HG02571 (cell line): ENCODE data around the gene SLC6A6.

ENCODE experiments used
- ATAC-seq: cut with Tn5 transposase; IDR thresholded peaks from one replicate; pipeline ENCODE4 v1.9.1; 2021; ENCODE audit warnings: mild to moderate bottlenecking, moderate library complexity; ENCODE audit not compliant: unreplicated experiment

Gene SLC6A6

DNA sequence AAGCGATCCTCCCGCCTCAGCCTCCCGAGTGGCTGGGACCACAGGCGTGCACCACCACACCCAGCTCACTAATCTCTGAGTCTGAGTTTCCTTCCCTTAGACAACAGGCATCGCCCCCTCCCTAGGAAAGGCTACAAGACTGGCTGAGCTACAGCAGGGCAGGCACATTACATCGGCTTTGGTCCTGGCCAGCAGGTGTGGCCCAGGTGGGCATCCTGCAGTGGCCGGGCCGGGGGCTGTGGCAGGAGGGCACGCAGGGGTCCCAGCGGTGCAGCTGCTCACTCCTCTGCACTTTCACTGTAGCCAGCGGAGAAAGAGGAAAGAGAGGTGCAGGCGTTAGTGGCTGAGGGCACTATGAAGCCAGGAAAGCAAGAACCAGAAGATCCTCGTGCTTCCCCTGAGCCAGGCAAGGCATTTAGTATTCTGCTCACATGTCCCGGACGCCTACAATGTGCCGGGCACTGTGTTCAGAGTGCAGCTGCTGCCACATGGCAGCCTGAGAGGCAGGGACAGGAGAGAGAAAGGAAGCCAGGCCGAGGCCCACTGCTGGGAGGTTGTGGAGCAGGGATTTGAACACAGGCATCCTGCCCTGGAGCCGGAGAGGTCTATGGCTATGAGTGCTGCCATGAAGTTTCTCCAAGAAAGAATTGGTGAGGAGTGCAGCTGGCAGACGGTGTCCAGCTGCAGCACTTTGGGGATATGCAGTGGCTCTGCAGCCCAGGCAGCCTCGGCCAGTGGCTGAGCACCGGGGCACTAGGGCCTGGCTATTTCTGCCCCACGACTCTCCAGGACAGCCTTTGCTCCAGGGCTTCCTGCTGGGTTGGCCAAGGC lies 115.4 kb downstream of the SLC6A6 start:
- no peak for ATAC-seq

DNA sequence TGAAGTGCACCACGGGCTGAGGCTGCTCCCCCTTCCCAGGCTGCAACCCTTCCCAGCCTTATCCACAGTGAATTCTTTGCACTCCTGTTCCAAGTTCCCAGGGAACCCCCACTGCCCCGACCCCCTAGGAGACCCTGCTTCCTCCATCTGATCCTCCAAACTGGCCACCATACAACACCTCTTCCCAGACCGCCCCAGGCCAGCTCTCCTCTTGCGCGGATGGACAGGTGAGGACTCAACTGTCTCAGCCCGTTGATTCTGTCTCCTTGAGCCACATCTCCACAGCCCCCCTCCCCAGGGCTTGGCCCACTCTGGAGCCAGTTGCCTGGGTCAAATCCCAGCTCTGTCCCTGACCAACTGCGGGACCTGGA lies 116.0 kb downstream of the SLC6A6 start:
- no peak for ATAC-seq

DNA sequence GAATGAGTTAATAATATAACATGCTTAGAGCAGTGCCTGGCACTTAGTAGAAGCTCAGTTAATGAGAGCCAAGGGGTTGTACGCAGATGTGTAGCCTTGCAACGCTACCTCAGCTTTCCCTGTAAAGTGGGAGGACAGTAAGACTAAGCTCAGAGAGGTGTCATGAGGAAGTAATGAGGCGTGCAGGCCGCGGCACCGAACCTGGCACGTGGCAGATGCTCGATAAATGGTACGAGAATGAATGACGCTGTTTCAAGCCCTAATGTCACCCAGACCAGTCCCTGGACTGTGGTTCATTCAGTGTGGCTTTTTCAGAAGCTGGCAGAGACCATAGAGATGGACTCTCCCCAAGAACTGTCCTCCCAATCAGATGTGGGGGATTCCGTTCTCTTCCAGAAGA lies 116.5 kb downstream of the SLC6A6 start:
- ATAC-seq, result no peak

DNA sequence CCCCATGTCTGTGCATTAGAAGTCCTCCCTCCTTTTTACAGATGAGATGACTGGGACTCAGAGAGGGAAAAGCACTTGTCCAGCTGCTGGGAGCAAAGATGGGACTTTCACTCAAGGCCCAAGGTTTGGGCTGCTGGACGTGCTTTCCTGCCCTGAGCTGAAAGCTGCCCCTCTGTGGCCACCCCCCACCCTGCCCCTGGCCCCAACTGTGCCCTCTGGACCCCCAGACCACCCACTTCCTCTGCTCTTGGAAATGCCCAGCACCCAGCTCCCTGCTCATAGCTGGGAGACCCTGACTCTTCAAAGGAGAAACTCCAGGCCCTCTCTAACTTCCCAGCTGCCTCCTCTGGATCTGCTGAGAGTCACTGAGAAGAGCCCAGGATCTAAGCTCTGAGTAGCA lies 117.0 kb downstream of the SLC6A6 start:
- ATAC-seq, result no peak

DNA sequence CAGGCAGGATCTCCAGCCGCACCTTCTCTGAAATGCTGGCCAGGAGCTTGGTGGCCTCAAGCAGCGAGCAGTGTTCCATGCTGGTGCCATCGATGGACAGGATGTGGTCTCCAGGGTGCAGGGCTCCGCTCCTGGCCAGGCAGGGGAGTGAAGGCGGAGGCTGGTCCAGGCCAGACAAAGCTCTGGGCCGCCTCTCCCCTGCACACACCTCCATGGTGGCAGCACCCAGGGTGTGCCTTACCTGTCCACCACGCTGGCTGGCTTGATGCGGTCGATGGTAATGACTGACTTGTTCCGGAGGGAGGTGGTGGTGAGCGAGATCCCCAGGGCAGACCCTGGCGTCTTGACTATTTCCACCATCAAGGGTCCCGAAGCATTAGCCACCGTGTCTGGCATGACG lies 117.7 kb downstream of the SLC6A6 start:
- no peak for ATAC-seq

DNA sequence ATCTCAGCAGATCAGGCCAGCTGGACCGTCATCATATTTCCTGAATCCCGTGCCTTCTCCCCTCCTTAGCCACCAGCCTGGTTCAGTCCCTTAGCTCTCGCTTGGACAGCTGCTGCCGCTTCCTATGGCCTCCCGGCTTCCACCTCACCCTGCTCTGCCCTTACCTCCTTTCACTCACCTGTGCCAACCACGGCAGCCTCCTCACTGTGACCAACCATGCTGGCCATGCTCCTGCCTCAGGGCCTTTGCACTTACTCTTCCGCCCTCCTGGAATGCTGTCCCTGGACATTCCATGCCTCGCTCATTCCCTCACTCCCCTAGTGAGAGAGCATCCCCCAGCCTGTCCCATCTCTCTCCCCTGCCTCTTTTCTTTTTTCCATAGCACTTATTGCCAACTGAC lies 118.6 kb downstream of the SLC6A6 start:
- no peak for ATAC-seq

DNA sequence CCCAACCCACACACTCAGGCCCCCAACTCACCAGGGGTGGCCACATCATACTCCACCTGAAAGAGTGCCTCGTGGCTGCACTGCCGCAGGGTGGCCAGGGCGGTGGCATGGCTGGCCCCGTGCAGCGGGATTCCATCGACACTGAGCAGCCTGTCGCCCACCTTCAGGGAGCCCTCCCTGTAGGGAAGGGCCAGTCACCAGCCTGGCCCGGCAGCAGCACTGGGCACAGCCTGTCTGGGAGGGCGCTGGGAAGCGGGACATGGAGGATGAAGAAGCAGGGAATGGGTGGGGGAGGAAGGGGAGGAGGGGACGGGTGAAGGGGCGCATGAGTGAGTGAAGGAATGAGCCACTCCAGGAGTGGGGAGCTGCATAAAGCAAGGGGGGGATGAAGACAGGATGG lies 119.2 kb downstream of the SLC6A6 start:
- no peak for ATAC-seq

DNA sequence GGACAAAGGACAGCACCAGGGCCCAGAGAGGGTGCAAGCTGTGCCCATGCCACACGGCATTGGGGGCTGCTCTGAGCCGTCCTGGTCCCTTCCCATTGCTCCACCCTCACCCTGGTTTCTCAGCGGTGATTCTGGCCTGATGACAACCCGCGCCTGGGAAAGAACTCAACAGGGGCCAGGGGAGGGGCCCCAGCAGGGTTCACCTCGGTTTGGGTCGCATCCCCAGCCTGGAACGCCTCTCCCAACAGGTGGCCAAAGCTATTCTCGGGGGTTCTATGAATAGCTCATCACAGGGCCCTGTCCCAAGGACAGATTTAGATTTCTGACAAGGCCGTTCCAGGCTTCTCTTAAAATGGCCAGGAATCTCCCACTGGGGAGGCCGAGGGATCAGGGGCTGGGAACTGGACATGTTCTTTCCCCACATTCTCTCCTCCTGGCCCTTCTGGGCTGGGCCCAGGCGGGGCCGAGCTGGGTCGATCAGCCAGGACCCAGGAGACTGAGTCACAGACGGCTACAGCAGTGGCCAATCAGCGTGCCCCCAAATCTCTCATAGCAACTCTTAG lies 119.8 kb downstream of the SLC6A6 start:
- no peak for ATAC-seq

DNA sequence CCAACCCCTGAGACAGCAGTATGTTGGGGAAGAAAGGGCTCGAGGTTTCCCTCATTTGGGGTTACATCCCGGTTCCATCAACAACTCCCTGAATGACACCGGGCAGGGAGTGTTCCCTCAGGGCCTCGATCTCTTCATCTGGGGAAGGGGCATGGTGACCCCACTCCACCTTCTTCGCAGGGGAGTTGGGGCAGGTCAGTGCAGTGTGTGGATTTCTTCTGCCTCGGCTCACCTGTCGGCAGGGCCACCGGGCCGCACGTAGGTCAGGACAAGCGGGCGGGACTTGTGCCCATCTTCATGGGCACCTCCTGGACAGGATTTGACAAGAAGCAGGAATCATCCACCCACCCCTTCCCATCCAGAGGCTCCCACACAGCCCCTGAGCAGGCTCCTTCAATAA lies 120.4 kb downstream of the SLC6A6 start:
- ATAC-seq, result no peak

DNA sequence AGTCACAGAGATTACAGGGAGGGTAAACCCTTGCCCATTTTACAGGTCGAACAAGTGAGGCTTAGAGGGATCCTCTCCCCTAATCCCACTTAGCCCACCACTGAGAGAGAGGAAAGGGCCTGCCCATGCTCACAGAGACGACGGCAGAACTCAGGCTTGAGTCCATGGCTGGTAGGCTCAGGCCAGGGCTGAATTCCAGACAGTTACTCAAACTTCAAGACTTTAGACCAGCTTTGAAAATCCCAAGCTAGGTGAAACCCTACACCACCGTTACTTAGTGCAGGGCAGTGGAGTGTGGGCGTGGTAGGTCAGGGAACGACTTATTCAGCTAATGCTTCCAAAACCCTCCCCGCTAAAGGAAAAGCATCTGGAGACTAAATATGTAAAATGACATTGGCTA lies 121.4 kb downstream of the SLC6A6 start:
- ATAC-seq, result no peak

DNA sequence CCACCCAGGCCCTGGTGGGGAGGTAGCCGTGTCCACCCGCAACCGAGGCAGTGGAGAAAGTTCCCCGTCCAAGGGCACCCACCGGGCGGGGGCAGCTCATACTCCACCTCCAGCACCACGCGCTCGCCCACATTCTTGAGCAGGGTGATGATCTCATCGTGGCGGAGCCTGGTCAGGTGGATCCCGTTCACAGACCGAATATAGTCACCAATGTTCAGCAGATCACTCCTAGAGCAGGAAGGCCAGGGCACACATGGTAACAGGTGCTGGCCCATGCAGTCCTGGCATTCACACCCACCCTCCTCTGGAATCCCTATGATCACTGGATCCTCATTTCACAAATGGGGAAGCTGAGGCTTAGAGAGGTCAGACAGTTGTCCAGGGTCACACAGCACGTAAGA lies 121.9 kb downstream of the SLC6A6 start:
- no peak for ATAC-seq

DNA sequence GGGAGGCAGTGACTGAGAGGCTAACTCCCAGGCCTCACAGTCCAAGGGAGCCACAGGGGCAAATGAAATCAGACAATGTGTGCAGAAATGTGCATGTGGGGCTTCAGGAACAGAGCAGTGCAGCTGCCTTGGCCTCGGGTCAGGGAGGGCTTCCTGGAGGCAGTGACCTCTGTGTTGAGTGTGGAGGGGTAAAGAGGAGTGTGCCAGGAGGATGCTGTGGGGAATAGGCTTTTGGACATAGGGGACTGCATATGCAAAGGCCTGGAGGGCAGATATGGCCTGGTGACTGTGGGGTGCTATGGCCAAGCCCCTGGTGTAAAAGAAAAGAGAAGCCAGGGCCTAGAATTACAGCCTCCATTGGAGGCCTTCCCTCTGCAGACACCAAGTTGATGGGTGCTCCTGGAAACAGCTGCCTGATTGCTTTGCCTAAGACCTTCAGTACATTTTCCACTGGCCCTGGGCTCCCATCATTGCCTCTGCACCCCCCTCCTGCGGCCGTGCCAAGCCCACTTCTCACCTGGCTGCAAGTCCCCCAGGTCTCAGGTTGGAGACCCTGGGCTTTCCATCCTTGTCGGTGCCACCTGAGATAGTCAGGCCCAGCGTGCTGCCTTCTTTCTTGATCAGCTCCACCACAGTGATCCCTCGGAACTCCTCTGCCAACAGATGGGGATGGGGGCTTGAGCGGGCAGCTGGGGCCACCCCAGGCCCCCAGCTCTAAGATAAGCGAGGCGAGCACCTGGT lies 122.7 kb downstream of the SLC6A6 start:
- no peak for ATAC-seq

DNA sequence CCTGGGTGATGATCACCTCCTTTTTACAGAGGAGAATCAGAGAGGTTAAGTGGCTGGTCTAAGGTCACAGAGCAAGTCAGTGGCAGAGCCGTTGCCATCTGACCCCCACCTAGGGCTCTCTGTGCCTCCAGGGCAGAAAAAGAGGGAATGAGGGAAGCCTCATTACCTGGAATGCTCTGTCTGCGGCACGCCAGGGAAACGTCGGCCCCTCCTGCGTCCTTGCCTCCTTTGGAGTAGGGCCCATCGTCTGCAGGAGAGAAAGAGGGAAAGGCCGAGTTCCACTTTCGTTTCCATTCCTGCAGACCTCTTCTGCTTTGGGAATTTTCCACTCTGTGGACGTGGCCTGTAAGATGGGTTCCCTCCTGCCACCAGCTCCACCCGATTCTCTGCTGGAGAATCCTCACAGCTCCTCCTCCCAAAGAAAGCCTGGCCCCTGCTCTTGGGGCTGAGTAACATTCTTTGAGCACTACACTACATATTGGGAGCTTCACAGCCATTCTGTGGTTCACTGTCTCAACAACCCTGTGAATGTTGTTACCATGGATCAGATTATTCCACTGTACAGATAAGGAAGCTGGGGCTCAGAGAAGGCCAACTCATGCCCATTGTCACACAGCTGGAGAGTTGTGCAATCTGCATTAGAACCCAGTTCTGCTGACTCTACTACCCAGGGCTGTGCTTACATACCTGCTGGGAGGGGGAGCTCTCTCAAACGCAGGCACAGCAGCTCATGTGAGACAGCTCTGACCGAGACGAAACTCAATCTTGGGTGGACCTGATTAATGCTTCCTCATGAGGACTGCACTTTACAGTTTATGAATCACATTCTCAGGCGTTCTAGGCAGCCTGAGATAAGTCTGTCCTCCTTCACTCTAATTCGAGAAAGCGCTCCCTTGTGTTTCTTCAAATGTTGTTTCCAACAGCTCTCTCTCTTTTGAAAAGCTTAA lies 123.6 kb downstream of the SLC6A6 start:
- ATAC-seq, result no peak

DNA sequence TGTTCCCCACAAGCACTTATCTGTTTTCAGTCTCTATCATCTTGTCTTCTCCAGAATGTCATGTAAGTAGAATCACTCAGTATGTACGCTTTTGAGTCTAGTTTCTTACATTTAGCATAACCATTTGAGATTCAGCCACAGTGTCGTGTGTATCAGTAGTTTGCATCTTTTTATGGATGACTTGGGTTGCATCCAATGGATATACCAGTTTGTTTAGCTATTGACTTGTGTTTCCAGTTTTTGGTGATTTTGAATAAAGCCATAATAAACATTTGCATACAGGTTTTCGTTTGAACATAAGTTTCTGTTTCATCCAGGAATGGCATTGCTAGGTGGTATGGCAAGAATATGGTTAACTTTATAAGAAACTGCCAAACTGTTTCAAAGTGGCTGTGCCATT lies 125.7 kb downstream of the SLC6A6 start:
- no peak for ATAC-seq

DNA sequence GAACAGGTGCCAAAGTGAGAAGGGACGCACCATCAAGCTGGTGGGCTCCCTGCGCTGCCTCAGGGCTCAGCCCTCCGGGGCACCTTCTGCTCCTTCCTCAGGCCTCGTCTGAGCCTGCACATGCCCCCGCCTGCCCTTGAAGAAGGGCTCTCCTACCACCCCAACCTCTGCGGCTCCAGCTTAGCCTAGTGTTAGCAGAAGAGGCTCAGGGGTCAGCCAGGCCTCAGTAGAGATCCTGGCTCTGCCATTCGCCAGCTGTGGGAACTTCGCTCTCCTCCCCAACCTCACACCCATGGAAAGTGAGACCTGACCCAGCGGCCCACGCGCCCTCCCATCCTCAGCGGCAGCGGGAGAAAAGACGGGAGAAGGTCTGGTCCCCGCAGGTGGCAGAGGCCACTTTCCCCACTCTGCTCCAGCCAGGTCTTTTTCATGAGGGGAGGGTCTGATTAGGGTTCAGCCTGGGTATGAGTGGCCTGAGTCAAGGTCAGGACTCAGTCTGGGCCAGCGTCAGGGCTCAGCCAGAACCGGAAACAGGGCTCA lies 129.5 kb downstream of the SLC6A6 start:
- ATAC-seq, result no peak

DNA sequence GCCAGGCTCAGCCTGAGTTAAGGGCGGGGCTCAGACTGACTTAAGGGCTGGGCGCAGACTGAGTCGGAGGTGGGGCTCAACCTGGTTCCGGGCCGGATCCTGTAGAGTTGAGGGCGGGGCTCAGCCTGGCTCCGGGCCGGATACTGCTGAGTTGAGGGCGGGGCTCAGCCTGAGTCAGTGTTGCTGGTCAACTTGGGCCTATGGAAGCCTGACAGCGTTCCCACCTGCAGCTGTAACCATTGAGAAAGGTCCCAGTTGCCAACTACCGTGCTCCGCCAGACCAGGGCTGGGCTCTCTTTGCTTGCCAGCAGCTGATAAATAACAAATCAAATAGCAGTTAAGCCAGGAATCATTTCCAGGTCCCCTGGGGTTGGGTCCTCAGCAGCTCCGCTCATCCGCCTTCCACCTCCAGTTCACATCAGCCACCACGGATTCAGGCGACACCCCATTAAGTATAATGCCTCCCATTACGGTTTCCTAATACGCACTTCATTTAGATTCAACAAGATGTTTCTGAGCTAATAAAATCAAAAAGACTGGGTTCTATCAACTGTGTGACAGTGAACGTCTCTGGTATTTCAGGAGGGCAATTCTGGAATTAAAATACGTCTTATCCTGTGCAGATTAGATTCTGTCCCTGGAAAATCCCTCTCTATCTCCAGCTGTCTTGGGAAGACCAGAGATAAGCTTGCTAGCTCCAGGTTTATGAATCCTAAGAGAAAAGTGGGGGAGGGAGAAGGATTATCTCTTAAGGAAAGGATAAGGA lies 130.5 kb downstream of the SLC6A6 start:
- ATAC-seq, result no peak

DNA sequence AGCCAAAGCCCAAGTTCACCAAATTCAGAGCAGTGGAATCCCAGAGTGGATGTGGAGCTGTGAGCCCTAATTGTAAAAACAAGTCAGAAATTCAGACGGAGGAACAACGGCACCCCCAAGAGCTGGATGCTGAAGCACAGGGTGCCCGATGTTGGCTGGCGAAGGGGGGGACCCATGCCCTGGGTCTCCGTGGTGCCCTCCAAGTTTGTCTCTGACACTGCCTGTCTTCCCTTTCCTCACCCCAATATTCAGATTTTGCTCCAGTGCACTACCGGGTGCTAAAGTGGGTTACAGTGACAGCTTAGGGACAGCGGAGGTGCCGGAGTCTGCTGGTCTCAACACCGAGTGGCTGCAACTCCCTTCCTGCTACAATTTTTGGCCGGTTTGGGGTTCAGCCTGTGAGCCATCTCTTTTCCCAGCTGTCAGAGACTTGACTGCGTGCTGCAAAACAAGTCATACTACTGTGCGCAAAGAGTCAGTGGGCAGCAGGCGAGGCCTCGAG lies 131.1 kb downstream of the SLC6A6 start:
- no peak for ATAC-seq

DNA sequence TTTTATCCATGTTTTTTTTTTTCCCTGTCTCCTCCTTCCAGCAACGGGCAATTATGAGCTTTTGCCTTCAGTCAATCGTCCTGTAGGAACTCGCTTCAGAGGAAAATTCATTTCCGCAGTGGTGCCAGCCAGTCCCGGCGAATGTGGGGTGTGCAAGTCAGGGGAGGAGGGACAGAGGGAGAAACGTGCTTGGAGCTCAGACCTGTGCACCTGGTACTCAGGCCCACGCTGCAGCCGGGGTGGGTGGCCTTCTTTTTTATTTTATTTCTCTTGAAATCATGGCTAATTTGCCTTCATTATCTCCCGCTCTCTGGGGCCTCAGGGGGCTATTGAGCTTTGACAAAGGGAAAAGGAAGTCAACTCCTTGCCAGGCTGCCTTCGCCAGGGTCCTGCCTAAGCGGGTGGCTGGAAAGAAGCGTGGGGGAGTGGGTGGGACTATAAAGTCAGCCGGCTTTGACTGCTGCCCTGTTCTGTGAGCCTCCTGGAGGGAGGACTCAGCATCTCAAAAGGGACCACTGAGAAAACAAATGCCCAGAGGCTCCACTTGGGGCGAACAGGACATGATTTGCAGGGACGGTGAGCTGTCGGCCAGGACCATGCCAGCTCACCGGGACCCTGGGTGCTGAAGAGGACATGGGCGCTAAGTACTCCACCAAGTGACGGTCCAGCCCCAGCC lies 132.2 kb downstream of the SLC6A6 start:
- no peak for ATAC-seq

DNA sequence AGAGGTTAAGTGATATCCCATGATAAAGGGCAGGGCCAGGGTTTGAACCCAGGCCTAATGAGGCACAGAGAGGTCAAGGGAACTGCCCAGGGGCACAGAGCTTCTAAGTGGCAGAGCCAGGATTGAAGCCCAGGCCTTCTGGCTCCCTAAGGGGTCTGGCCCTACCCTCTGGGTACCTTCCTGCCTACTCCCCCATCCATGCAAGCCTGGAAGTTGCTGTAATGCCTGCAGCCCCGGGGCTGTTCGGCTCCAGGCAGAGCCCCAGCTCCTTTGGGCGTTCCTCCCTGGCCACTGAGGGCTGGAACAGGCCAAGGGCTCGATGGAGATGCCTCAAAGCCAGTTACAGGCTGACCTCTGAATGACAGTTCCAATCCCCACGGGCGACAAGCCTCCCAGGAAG lies 133.2 kb downstream of the SLC6A6 start:
- no peak for ATAC-seq
